ENCODE measurements around the gene CENPV. TPM values are rescaled to one million over a fixed set of nuclear protein-coding genes. Genes with fewer than 3 reads are reported as not detected.

CENPV gene
- polyA plus RNA-seq, 1 experiment: 41.5 TPM

DNA sequence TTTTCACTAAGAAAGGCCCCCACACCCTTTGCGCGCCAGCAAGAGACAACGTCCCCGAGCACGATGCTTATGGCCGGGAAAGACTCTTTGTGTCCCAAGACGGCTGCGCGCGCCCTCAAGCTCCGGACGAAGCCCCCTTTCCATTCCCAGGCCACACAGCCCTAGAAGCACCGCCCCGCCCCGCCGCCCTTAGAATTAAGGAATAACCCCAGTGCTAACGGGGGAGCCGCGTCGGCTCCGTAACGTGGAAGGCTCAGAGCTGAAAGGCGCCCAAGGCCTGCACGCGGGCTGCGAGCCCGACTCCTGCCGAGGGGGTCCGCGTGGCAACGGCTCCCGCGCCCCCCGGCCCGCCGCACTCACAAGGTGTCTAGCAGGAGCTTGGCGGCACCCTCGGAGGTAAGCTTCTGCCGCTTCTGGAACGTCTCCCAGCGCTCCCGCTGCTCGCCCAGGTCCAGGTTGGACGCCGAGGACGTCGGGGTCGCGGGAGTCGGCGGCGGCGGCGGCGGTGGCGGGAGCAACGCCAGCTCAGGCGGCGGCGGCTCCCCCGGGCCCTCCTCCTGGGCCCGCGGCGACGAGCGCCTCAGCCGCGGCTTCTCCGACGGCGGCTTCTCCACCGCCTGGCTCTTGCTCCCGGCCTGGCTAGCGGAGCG is 477 bp downstream of the CENPV start:
- H3K36me3 ChIP-seq (ENCODE audit: control insufficient read depth, insufficient read depth, low read length): peaks cover 4% of the 10 kb centered on the region
- TF ChIP-seq, protein P1, sequence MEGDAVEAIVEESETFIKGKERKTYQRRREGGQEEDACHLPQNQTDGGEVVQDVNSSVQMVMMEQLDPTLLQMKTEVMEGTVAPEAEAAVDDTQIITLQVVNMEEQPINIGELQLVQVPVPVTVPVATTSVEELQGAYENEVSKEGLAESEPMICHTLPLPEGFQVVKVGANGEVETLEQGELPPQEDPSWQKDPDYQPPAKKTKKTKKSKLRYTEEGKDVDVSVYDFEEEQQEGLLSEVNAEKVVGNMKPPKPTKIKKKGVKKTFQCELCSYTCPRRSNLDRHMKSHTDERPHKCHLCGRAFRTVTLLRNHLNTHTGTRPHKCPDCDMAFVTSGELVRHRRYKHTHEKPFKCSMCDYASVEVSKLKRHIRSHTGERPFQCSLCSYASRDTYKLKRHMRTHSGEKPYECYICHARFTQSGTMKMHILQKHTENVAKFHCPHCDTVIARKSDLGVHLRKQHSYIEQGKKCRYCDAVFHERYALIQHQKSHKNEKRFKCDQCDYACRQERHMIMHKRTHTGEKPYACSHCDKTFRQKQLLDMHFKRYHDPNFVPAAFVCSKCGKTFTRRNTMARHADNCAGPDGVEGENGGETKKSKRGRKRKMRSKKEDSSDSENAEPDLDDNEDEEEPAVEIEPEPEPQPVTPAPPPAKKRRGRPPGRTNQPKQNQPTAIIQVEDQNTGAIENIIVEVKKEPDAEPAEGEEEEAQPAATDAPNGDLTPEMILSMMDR (IDR thresholded peaks at IDR 0.05; ENCODE audit: insufficient read depth, low read depth, low read length): no peak
- H3K27me3 ChIP-seq (ENCODE audit: control insufficient read depth, insufficient read depth, low read length): no peaks in the 10 kb centered on the region
- CTCF ChIA-PET: interaction anchor here (1.0 to 10.9 kb wide), 4 partner anchors 11 to 137 kb away, joined by 3 to 89 read pairs (median 6); partner anchors contain the start of gene NCOR1
- DNase-seq (ENCODE audit: low read depth): no peak
- POLR2A ChIA-PET: no interaction called here
- H3K4me3 ChIP-seq (ENCODE audit: low read depth, low read length): peak overlapping the region; percentile 74

DNA sequence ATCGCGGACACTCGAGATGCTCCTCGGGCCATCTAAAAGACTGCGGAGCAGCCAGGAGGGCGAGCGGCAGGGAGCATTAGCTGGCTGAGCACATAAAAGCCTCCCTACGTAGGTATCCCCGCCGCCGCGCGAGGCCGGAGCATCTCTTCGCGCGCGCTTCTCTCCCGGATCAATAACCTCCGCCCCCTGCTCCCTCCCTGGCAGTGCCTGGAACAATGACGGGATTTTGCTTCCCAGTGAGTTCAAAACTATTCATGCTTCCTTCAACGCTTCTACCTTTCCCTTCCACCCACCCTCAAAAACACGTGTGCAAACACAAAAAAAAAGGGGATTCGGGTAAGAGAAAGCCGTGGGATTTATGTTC is 984 bp downstream of the CENPV start:
- ChIA-PET CTCF (interaction anchor here (0.9 to 10.9 kb wide), 5 partner anchors 11 to 137 kb away, joined by 3 to 89 read pairs (median 4); partner anchors contain the start of gene NCOR1), POLR2A (interaction anchor here (0.9 kb wide), 1 partner anchor 28 kb away, joined by 3 read pairs; the partner anchor contains the start of gene UBB)
- DNase-seq (ENCODE audit: low read depth): no peak
- peak overlapping the region; percentile 74 for H3K4me3 ChIP-seq (ENCODE audit: low read depth, low read length)
- H3K27me3 ChIP-seq (ENCODE audit: control insufficient read depth, insufficient read depth, low read length): no peaks in the 10 kb centered on the region
- H3K36me3 ChIP-seq (ENCODE audit: control insufficient read depth, insufficient read depth, low read length): peaks cover 4% of the 10 kb centered on the region
- TF ChIP-seq, protein P1 (IDR thresholded peaks at IDR 0.05; ENCODE audit: insufficient read depth, low read depth, low read length): no peak

DNA sequence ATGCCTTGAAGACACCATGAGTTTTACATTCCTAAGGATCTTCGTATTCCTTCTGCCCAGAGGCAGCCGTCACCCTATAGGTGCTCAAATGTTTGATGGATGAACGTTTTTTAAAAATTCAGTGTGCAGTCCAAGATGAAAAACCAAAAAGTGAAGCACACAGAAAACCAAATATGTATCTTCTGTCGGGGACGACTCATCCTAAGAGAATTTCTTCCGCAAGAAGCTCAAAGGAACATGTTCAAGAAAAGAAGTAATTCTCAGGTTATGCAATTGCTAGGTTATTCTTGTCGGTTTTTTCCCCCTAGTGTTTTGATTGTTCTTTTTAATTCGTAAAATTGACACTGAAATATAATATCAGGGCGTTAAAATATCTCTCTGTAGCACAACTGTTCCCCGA is 1.4 kb downstream of the CENPV start:
- no peak for DNase-seq (ENCODE audit: low read depth)
- CTCF ChIA-PET: interaction anchor here (0.9 to 10.9 kb wide), 5 partner anchors 10 to 137 kb away, joined by 3 to 89 read pairs (median 4); partner anchors contain the start of gene NCOR1
- POLR2A ChIA-PET: interaction anchor here (0.9 kb wide), 1 partner anchor 29 kb away, joined by 3 read pairs; the partner anchor contains the start of gene UBB
- TF ChIP-seq, protein P1 (IDR thresholded peaks at IDR 0.05; ENCODE audit: insufficient read depth, low read depth, low read length): no peak
- Histone ChIP-seq H3K36me3 (ENCODE audit: control insufficient read depth, insufficient read depth, low read length) (peaks cover 4% of the 10 kb centered on the region), H3K27me3 (ENCODE audit: control insufficient read depth, insufficient read depth, low read length) (no peaks in the 10 kb centered on the region), H3K4me3 (ENCODE audit: low read depth, low read length) (peak overlapping the region; percentile 74)

DNA sequence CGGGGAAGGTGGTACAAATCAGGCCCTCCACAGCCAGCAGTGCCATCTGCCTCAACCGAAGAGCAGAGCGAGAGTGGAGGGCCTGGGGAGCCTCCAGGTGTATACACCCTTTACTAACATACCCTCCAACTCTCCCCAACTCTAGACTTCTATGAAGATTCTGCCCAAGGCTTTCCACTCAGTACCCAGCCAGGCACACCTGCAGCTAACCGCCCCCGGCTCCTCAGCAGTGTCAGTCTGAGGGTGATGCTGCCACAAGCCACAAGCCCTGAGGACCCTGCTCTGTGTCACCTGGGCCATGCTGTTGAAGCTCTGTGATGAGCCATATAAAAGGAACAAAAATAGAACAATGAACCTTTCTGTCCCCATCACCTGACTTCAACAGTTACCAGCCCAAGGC is 3.8 kb downstream of the CENPV start:
- H3K4me3 ChIP-seq (ENCODE audit: low read depth, low read length): no peak overlapping the region
- no peak for DNase-seq (ENCODE audit: low read depth)
- POLR2A ChIA-PET: interaction anchor here (0.7 kb wide), 1 partner anchor 279 kb away, joined by 5 read pairs; no protein-coding TSS in a partner anchor
- no peaks in the 10 kb centered on the region for H3K27me3 ChIP-seq (ENCODE audit: control insufficient read depth, insufficient read depth, low read length)
- TF ChIP-seq, protein P1 (IDR thresholded peaks at IDR 0.05; ENCODE audit: insufficient read depth, low read depth, low read length): no peak
- CTCF ChIA-PET: interaction anchor here (10.9 kb wide), 1 partner anchor 15 kb away, joined by 89 read pairs; no protein-coding TSS in a partner anchor
- H3K36me3 ChIP-seq (ENCODE audit: control insufficient read depth, insufficient read depth, low read length): peaks cover 4% of the 10 kb centered on the region

GRCh38 chr17:16348586-16348985 is 4.7 kb downstream of the CENPV start:
- peaks cover 6% of the 10 kb centered on the region for H3K36me3 ChIP-seq (ENCODE audit: control insufficient read depth, insufficient read depth, low read length)
- H3K4me3 ChIP-seq (ENCODE audit: low read depth, low read length): no peak overlapping the region
- no peak for DNase-seq (ENCODE audit: low read depth)
- CTCF ChIA-PET: interaction anchor here (10.9 kb wide), 1 partner anchor 16 kb away, joined by 89 read pairs; no protein-coding TSS in a partner anchor
- no peaks in the 10 kb centered on the region for H3K27me3 ChIP-seq (ENCODE audit: control insufficient read depth, insufficient read depth, low read length)
- POLR2A ChIA-PET: no interaction called here
- TF ChIP-seq, protein P1 (IDR thresholded peaks at IDR 0.05; ENCODE audit: insufficient read depth, low read depth, low read length): no peak

Data from BJ (cell line).